Measurements from ENCODE around the gene ZFYVE26.
"Not testable (repeated sequence)": the region's sequence is repeated elsewhere in the genome, so short reads cannot be mapped to it uniquely, and the experiment has no call there.

Gene ZFYVE26

GRCh38 chr14:67833403-67833802 lies 17.0 kb upstream of the ZFYVE26 start:
- no peak for DNase-seq (ENCODE audit: low spot score)
- Histone ChIP-seq H3K4me3 (no peak overlapping the region), H3K27ac (no peak overlapping the region)
- no peak for TF ChIP-seq CTCF (IDR thresholded peaks at IDR 0.05)

GRCh38 chr14:67831113-67831512 lies 14.7 kb upstream of the ZFYVE26 start:
- no peak for TF ChIP-seq CTCF (IDR thresholded peaks at IDR 0.05)
- Histone ChIP-seq H3K4me3 (no peak overlapping the region), H3K27ac (no peak overlapping the region)
- DNase-seq (ENCODE audit: low spot score) = no peak

- DNase-seq (ENCODE audit: low spot score) = no peak
- Histone ChIP-seq H3K4me3 (no peak overlapping the region), H3K27ac (no peak overlapping the region)
- TF ChIP-seq CTCF (IDR thresholded peaks at IDR 0.05) = no peak
Measured at GRCh38 chr14:67821121-67821520, 4.7 kb upstream of the ZFYVE26 start.

GRCh38 chr14:67820428-67820971 lies 4.1 kb upstream of the ZFYVE26 start:
- no peak for DNase-seq (ENCODE audit: low spot score)
- TF ChIP-seq CTCF (IDR thresholded peaks at IDR 0.05) = no peak
- no peak overlapping the region for H3K27ac ChIP-seq
- H3K4me3 ChIP-seq = peak overlapping the region; percentile 89

- TF ChIP-seq CTCF (IDR thresholded peaks at IDR 0.05) = no peak
- Histone ChIP-seq H3K27ac (peak within 1 kb of the TSS; percentile 55 to 56), H3K4me3 (peak within 1 kb of the TSS; percentile 89)
- peak; percentile 83 for DNase-seq (ENCODE audit: low spot score)
Measured at GRCh38 chr14:67819563-67820421, 3.4 kb upstream of the ZFYVE26 start, which contains the start of gene RAD51B. RAD51B (plus strand) TSS chr14:67819779.

GRCh38 chr14:67818476-67818875 lies 2.1 kb upstream of the ZFYVE26 start:
- not testable (repeated sequence) for H3K4me3 ChIP-seq; H3K27ac ChIP-seq; DNase-seq (ENCODE audit: low spot score)

GRCh38 chr14:67817750-67818438 lies 1.5 kb upstream of the ZFYVE26 start:
- DNase-seq (ENCODE audit: low spot score) = no peak
- no peak for TF ChIP-seq CTCF (IDR thresholded peaks at IDR 0.05)
- no peak overlapping the region for H3K4me3 ChIP-seq
- no peak overlapping the region for H3K27ac ChIP-seq

Data from coronary artery (tissue), 2 donors.